Measurements from ENCODE around the gene ALAS2. TPM values are rescaled to one million over a fixed set of nuclear protein-coding genes. Genes with fewer than 3 reads are reported as not detected.

ALAS2 gene
- polyA plus RNA-seq, 1 experiment = not detected

DNA sequence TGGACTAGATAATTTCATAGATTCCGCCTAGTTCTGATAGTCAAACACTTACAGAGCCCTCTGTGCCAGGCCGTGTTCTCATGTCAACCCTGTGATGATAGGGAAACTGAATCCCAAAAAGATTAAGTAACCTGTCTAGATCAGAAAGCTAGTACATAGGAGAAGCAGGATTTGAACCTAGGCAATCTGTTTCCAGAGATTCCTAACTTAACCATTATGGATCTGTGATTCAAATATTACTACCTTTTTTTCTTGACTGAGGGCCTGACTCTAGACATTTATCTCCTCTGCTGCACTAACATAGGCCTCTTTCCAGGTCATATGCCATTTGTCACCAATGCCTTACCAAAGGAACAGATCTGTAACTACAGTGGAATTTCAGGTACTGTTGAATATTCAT is 1.5 kb downstream of the ALAS2 start:
- ChIA-PET POLR2A (no interaction called here), CTCF (no interaction called here)
- TF ChIP-seq, protein P1, sequence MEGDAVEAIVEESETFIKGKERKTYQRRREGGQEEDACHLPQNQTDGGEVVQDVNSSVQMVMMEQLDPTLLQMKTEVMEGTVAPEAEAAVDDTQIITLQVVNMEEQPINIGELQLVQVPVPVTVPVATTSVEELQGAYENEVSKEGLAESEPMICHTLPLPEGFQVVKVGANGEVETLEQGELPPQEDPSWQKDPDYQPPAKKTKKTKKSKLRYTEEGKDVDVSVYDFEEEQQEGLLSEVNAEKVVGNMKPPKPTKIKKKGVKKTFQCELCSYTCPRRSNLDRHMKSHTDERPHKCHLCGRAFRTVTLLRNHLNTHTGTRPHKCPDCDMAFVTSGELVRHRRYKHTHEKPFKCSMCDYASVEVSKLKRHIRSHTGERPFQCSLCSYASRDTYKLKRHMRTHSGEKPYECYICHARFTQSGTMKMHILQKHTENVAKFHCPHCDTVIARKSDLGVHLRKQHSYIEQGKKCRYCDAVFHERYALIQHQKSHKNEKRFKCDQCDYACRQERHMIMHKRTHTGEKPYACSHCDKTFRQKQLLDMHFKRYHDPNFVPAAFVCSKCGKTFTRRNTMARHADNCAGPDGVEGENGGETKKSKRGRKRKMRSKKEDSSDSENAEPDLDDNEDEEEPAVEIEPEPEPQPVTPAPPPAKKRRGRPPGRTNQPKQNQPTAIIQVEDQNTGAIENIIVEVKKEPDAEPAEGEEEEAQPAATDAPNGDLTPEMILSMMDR (IDR thresholded peaks at IDR 0.05; ENCODE audit: low read depth, low read length) = no peak
- H3K9me3 ChIP-seq (ENCODE audit: control insufficient read depth, insufficient read depth, low read length) = no peaks in the 10 kb centered on the region
- no peak for DNase-seq (ENCODE audit: low read depth, low spot score)
- H3K4me3 ChIP-seq (ENCODE audit: low read depth, low read length) = no peak overlapping the region
- no peak overlapping the region for H3K27ac ChIP-seq (ENCODE audit: low read depth, low read length)
- H3K27me3 ChIP-seq (ENCODE audit: control insufficient read depth, insufficient read depth, low read length) = no peaks in the 10 kb centered on the region

DNA sequence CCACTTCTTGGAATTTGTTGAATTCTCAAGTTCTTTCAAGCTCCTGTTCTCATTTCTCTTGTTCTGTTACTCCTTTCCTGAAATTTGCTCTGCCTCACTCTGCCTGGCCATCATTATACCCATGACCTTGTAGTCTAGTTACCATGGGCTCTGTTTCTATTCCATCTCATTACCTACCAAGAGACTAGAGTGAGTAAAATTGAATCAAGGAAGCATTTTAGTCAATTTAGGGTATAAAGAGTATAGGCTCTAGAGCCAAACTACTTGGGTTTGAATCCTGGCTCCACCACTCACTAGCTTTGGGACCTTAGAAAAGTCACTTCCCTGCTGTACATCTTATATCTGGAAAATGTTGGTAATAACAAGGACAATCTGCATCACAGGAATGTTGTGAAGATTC is 2.2 kb downstream of the ALAS2 start:
- no peaks in the 10 kb centered on the region for H3K27me3 ChIP-seq (ENCODE audit: control insufficient read depth, insufficient read depth, low read length)
- TF ChIP-seq, protein P1 (IDR thresholded peaks at IDR 0.05; ENCODE audit: low read depth, low read length) = no peak
- CTCF ChIA-PET = no interaction called here
- POLR2A ChIA-PET = no interaction called here
- no peak for DNase-seq (ENCODE audit: low read depth, low spot score)
- no peak overlapping the region for H3K4me3 ChIP-seq (ENCODE audit: low read depth, low read length)
- H3K27ac ChIP-seq (ENCODE audit: low read depth, low read length) = no peak overlapping the region
- H3K9me3 ChIP-seq (ENCODE audit: control insufficient read depth, insufficient read depth, low read length) = no peaks in the 10 kb centered on the region

DNA sequence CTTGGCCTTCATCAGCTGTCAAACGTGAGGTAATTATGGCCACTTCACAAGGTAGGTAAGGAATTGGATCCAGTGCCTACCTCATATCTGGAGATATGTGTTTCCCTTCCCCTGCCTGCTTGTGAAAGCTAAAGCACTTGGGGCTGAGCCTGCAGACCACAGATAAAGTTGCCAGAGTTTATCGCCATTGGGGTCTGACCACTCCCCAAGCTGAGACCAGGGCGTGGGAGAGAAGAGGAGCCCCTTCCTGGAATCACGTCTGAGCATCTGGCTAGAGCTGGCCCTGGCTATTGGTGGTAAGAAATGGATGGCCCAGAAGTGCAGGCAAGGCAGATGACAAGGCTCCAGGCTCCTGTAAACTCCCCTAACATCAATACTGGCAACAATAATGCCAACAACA is 2.7 kb downstream of the ALAS2 start:
- no peaks in the 10 kb centered on the region for H3K27me3 ChIP-seq (ENCODE audit: control insufficient read depth, insufficient read depth, low read length)
- no peaks in the 10 kb centered on the region for H3K9me3 ChIP-seq (ENCODE audit: control insufficient read depth, insufficient read depth, low read length)
- ChIA-PET CTCF (no interaction called here), POLR2A (no interaction called here)
- TF ChIP-seq, protein P1 (IDR thresholded peaks at IDR 0.05; ENCODE audit: low read depth, low read length) = no peak
- no peak overlapping the region for H3K4me3 ChIP-seq (ENCODE audit: low read depth, low read length)
- no peak overlapping the region for H3K27ac ChIP-seq (ENCODE audit: low read depth, low read length)
- no peak for DNase-seq (ENCODE audit: low read depth, low spot score)

GRCh38 chrX:55026840-55027239 is 3.9 kb downstream of the ALAS2 start:
- Histone ChIP-seq H3K4me3 (ENCODE audit: low read depth, low read length) (no peak overlapping the region), H3K27ac (ENCODE audit: low read depth, low read length) (no peak overlapping the region), H3K9me3 (ENCODE audit: control insufficient read depth, insufficient read depth, low read length) (no peaks in the 10 kb centered on the region), H3K27me3 (ENCODE audit: control insufficient read depth, insufficient read depth, low read length) (no peaks in the 10 kb centered on the region)
- DNase-seq (ENCODE audit: low read depth, low spot score) = no peak
- TF ChIP-seq, protein P1 (IDR thresholded peaks at IDR 0.05; ENCODE audit: low read depth, low read length) = no peak
- CTCF ChIA-PET = no interaction called here
- POLR2A ChIA-PET = no interaction called here

DNA sequence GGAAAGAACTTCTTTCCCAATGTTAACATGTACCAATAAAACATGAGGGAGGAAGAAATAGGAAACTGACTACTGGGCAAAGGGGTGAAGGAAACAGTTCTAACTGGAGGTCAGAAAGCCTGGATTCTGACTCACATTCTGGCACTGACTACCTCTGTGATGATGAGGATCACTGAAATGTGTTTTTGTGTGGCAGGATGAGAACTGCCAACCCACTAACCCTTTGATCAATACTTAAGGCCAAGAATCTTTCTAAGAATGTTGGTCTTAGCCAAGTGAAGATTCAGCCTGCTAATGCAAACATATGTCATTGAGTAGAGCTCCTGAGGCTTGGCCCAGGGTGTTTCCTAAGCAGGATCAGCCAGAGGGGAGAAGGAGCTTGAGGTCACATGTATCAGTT is 4.6 kb downstream of the ALAS2 start:
- TF ChIP-seq, protein P1 (IDR thresholded peaks at IDR 0.05; ENCODE audit: low read depth, low read length) = no peak
- no peaks in the 10 kb centered on the region for H3K9me3 ChIP-seq (ENCODE audit: control insufficient read depth, insufficient read depth, low read length)
- no peak overlapping the region for H3K27ac ChIP-seq (ENCODE audit: low read depth, low read length)
- ChIA-PET POLR2A (no interaction called here), CTCF (no interaction called here)
- no peaks in the 10 kb centered on the region for H3K27me3 ChIP-seq (ENCODE audit: control insufficient read depth, insufficient read depth, low read length)
- DNase-seq (ENCODE audit: low read depth, low spot score) = no peak
- no peak overlapping the region for H3K4me3 ChIP-seq (ENCODE audit: low read depth, low read length)
